ENCODE results near the gene GPC6.

DNA sequence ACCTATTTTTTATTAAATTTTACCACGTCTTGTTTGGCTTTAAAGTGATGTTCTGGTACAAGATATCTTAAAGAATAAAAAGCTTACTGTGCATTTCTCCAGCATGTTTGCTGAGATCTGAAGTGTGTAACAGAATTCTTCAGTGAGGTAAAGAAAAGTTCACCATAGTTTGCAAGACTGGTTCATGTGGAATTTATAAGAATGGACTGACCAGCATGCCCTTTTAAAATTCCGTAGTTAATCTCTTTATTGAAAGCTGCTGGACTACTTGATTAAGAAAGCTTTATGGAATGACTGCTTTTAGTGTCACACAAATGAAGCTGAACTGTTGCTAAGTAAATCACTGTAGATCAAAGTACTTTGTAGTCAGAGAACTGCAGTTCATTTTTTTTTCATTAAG, 119.2 kb downstream of the GPC6 start:
- TF ChIP-seq TCF7L2 (IDR thresholded peaks at IDR 0.05; ENCODE audit: borderline replicate concordance, low read depth, low read length), result no peak
- TF ChIP-seq, protein P1, sequence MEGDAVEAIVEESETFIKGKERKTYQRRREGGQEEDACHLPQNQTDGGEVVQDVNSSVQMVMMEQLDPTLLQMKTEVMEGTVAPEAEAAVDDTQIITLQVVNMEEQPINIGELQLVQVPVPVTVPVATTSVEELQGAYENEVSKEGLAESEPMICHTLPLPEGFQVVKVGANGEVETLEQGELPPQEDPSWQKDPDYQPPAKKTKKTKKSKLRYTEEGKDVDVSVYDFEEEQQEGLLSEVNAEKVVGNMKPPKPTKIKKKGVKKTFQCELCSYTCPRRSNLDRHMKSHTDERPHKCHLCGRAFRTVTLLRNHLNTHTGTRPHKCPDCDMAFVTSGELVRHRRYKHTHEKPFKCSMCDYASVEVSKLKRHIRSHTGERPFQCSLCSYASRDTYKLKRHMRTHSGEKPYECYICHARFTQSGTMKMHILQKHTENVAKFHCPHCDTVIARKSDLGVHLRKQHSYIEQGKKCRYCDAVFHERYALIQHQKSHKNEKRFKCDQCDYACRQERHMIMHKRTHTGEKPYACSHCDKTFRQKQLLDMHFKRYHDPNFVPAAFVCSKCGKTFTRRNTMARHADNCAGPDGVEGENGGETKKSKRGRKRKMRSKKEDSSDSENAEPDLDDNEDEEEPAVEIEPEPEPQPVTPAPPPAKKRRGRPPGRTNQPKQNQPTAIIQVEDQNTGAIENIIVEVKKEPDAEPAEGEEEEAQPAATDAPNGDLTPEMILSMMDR (tag by site-specific recombination; IDR thresholded peaks at IDR 0.05), result no peak
- TF ChIP-seq ZNF830 (tag by site-specific recombination; IDR thresholded peaks at IDR 0.05; ENCODE audit: low read depth), result no peak
- no peak for TF ChIP-seq ZNF146 (tag by site-specific recombination; IDR thresholded peaks at IDR 0.05)
- no peak for TF ChIP-seq ZNF366 (tag by site-specific recombination; conservative IDR thresholded peaks at IDR 0.05)
- no peak for TF ChIP-seq ZNF501 (tag by site-specific recombination; IDR thresholded peaks at IDR 0.05)
- TF ChIP-seq ZNF324 (tag by site-specific recombination; IDR thresholded peaks at IDR 0.05), result no peak
- TF ChIP-seq, protein P2, sequence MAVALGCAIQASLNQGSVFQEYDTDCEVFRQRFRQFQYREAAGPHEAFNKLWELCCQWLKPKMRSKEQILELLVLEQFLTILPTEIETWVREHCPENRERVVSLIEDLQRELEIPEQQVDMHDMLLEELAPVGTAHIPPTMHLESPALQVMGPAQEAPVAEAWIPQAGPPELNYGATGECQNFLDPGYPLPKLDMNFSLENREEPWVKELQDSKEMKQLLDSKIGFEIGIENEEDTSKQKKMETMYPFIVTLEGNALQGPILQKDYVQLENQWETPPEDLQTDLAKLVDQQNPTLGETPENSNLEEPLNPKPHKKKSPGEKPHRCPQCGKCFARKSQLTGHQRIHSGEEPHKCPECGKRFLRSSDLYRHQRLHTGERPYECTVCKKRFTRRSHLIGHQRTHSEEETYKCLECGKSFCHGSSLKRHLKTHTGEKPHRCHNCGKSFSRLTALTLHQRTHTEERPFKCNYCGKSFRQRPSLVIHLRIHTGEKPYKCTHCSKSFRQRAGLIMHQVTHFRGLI (tag by site-specific recombination; IDR thresholded peaks at IDR 0.05), result no peak
- TF ChIP-seq KLF10 (tag by site-specific recombination; IDR thresholded peaks at IDR 0.05), result no peak
- no peak for TF ChIP-seq ZNF670 (tag by site-specific recombination; IDR thresholded peaks at IDR 0.05; ENCODE audit: low read depth)
